ENCODE data around the gene CROCC.
"Not testable (repeated sequence)": the region's sequence is repeated elsewhere in the genome, so short reads cannot be mapped to it uniquely, and the experiment has no call there.

Gene CROCC

GRCh38 chr1:16916036-16916880 is 5.5 kb upstream of the CROCC start:
- not testable (repeated sequence) for DNase-seq

GRCh38 chr1:16918371-16918770 is 3.4 kb upstream of the CROCC start:
- DNase-seq = no peak

GRCh38 chr1:16918936-16919665 is 2.6 kb upstream of the CROCC start:
- DNase-seq = not testable (repeated sequence)

GRCh38 chr1:16920951-16921350 is 780 bp upstream of the CROCC start:
- DNase-seq = no peak

GRCh38 chr1:16922466-16922865 is 735 bp downstream of the CROCC start:
- no peak for DNase-seq

- no peak for DNase-seq
These were observed 1.2 kb downstream of the CROCC start for GRCh38 chr1:16922885-16923431.

- no peak for DNase-seq
These were observed 2.6 kb downstream of the CROCC start for GRCh38 chr1:16924216-16924918.

- DNase-seq = no peak
These were observed 3.3 kb downstream of the CROCC start for GRCh38 chr1:16924919-16925477.

- DNase-seq = no peak
These were observed 4.1 kb downstream of the CROCC start for GRCh38 chr1:16925635-16926490.

- DNase-seq = no peak
These were observed 4.9 kb downstream of the CROCC start for GRCh38 chr1:16926491-16927073.

- DNase-seq = no peak
These were observed 5.5 kb downstream of the CROCC start for GRCh38 chr1:16927256-16927655.

GRCh38 chr1:16927711-16928485 is 6.2 kb downstream of the CROCC start:
- no peak for DNase-seq

GRCh38 chr1:16929146-16930041 is 7.7 kb downstream of the CROCC start:
- not testable (repeated sequence) for DNase-seq

GRCh38 chr1:16931206-16931934 is 9.6 kb downstream of the CROCC start:
- DNase-seq = not testable (repeated sequence)

- DNase-seq = not testable (repeated sequence)
These were observed 12.2 kb downstream of the CROCC start for GRCh38 chr1:16933945-16934344.

GRCh38 chr1:16936580-16936979 is 14.8 kb downstream of the CROCC start:
- DNase-seq = not testable (repeated sequence)

- DNase-seq = no peak
These were observed 16.9 kb downstream of the CROCC start for GRCh38 chr1:16938351-16939321.

Data from T-helper 1 cell (primary cell).